ENCODE data around the gene KRT12. TPM values are rescaled to one million over a fixed set of nuclear protein-coding genes. Genes with fewer than 3 reads are reported as not detected.

KRT12 gene
- total and polyA plus RNA-seq, 2 of the 4 experiments (the other 2 are of a cell fraction), result not detected

- TF ChIP-seq, protein P1, sequence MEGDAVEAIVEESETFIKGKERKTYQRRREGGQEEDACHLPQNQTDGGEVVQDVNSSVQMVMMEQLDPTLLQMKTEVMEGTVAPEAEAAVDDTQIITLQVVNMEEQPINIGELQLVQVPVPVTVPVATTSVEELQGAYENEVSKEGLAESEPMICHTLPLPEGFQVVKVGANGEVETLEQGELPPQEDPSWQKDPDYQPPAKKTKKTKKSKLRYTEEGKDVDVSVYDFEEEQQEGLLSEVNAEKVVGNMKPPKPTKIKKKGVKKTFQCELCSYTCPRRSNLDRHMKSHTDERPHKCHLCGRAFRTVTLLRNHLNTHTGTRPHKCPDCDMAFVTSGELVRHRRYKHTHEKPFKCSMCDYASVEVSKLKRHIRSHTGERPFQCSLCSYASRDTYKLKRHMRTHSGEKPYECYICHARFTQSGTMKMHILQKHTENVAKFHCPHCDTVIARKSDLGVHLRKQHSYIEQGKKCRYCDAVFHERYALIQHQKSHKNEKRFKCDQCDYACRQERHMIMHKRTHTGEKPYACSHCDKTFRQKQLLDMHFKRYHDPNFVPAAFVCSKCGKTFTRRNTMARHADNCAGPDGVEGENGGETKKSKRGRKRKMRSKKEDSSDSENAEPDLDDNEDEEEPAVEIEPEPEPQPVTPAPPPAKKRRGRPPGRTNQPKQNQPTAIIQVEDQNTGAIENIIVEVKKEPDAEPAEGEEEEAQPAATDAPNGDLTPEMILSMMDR (conservative IDR thresholded peaks at IDR 0.05; ENCODE audit: low read depth, low read length), result no peak
- no peak for TF ChIP-seq MAZ (IDR thresholded peaks at IDR 0.05; ENCODE audit: borderline replicate concordance, low read depth, low read length)
- TF ChIP-seq MXI1 (IDR thresholded peaks at IDR 0.05; ENCODE audit: borderline replicate concordance, low read depth, low read length), result no peak
- TF ChIP-seq BHLHE40 (IDR thresholded peaks at IDR 0.05; ENCODE audit: low read depth, low read length), result peak; percentile 58; the same call in 1 of the 2 replicates
- TF ChIP-seq, protein P2, sequence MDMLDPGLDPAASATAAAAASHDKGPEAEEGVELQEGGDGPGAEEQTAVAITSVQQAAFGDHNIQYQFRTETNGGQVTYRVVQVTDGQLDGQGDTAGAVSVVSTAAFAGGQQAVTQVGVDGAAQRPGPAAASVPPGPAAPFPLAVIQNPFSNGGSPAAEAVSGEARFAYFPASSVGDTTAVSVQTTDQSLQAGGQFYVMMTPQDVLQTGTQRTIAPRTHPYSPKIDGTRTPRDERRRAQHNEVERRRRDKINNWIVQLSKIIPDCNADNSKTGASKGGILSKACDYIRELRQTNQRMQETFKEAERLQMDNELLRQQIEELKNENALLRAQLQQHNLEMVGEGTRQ (IDR thresholded peaks at IDR 0.05; ENCODE audit: low read depth, low read length), result no peak
- peak; percentile 96 for TF ChIP-seq CEBPB (IDR thresholded peaks at IDR 0.05; ENCODE audit: low read depth, low read length)
- TF ChIP-seq MAFK (IDR thresholded peaks at IDR 0.05; ENCODE audit: low read depth, low read length), result no peak
- TF ChIP-seq CHD1 (IDR thresholded peaks at IDR 0.05; ENCODE audit: low read depth, low read length), result no peak
- no peak for TF ChIP-seq ELK1 (IDR thresholded peaks at IDR 0.05; ENCODE audit: borderline replicate concordance, low read depth, low read length)
- no peak for TF ChIP-seq POLR2A (IDR thresholded peaks at IDR 0.05; ENCODE audit: low read depth, low read length)
- no peak for TF ChIP-seq RFX5 (IDR thresholded peaks at IDR 0.05; ENCODE audit: low read depth, low read length)
- 0 out of 2 replicates have a peak, but pooled peaks have one; percentile 6 for TF ChIP-seq RAD21 (IDR thresholded peaks at IDR 0.05; ENCODE audit: low read length)
- no peak for TF ChIP-seq SMC3 (IDR thresholded peaks at IDR 0.05; ENCODE audit: low read depth, low read length)
- no peak for TF ChIP-seq NFE2L2 (IDR thresholded peaks at IDR 0.05; ENCODE audit: low read depth, low read length)
- peak; percentile 99 for TF ChIP-seq FOS (IDR thresholded peaks at IDR 0.05; ENCODE audit: low read depth, low read length)
- TF ChIP-seq RCOR1 (IDR thresholded peaks at IDR 0.05; ENCODE audit: insufficient replicate concordance, low read length), result no peak
- Histone ChIP-seq H3K27me3 (ENCODE audit: control insufficient read depth, insufficient read depth, low read length) (no peaks in the 10 kb centered on the region), H3K56ac (ENCODE audit: extremely low read depth, insufficient read depth, low read length) (no peak overlapping the region), H3K4me2 (ENCODE audit: low read depth, low read length) (peak overlapping the region; percentile 44), H3K9me1 (ENCODE audit: insufficient read depth, low read length) (no peaks in the 10 kb centered on the region), H3K14ac (replicated peaks; ENCODE audit: low read depth, low read length) (no peak overlapping the region), H3K4me3 (ENCODE audit: insufficient read depth, low read depth, low read length) (no peak overlapping the region), H4K20me1 (ENCODE audit: insufficient read depth, low read length) (no peaks in the 10 kb centered on the region), H3K23ac (ENCODE audit: low read depth, low read length) (no peak overlapping the region), H2BK120ac (ENCODE audit: low read depth, low read length) (no peak overlapping the region), H2BK15ac (ENCODE audit: low read depth, low read length) (no peak overlapping the region), H3K18ac (ENCODE audit: low read depth, low read length) (no peak overlapping the region; the same call in 1 of the 2 replicates), H2AK5ac (ENCODE audit: low read depth, low read length) (no peak overlapping the region), H4K91ac (ENCODE audit: insufficient read depth, low read depth, low read length) (no peak overlapping the region), H2AFZ (replicated peaks; ENCODE audit: low read length, poor library complexity) (no peak overlapping the region), H4K8ac (ENCODE audit: low read depth in 2 of 2, low read length in 2 of 2) (no peak overlapping the region), H4K5ac (ENCODE audit: low read depth, low read length) (no peak overlapping the region), H3K9ac (ENCODE audit: low read depth, low read length) (no peak overlapping the region), H3K9me3 (ENCODE audit: control insufficient read depth, insufficient read depth, low read length) (no peaks in the 10 kb centered on the region), H3K36me3 (ENCODE audit: control insufficient read depth, insufficient read depth, low read length) (no peaks in the 10 kb centered on the region), H2AK9ac (replicated peaks; ENCODE audit: low read depth, low read length, poor library complexity) (no peak overlapping the region), H2BK20ac (ENCODE audit: low read depth, low read length) (no peak overlapping the region), H2BK5ac (ENCODE audit: low read depth, low read length, poor library complexity, severe bottlenecking) (peak overlapping the region; percentile 64), H3K27ac (ENCODE audit: insufficient read depth, low read length) (no peak overlapping the region), H3K4ac (ENCODE audit: low read depth, low read length) (no peak overlapping the region), H3K79me1 (ENCODE audit: low read depth in 1 of 2, low read length in 2 of 2) (peaks cover 0 to 4% of the 10 kb centered on the region in 2 experiments; a peak in 1 of 4 replicates), H3K4me1 (ENCODE audit: control insufficient read depth, insufficient read depth, low read length) (peaks cover 19% of the 10 kb centered on the region)
- peak; percentile 93 for DNase-seq
- dilution Hi-C loops (cut with HindIII; ENCODE audit: low sequenced_read_pairs, unreplicated experiment), result no loop called here
- ChIA-PET POLR2A (ENCODE audit: unreplicated experiment) (no interaction called here), CTCF (no interaction called here)
- in situ Hi-C loops (cut with MboI; ENCODE audit: low sequenced_read_pairs), result no loop called here
- intact Hi-C loops (cut with micrococcal nuclease), result loop anchor here (1.0 kb wide), 1 partner anchor 51 kb away; no protein-coding TSS in a partner anchor
- WGBS, 2 experiments (ENCODE audit: extremely low coverage in 2 of 2, insufficient read length in 1 of 2), result 0% methylated on average over 1 of the region's 6 CpGs; no CpG with 5 or more reads in 1 of the 2 experiments
- ATAC-seq (ENCODE audit: low read depth), result peak; percentile 75
- no TSS peak for BruUV-seq (replicated peaks)
Observed at GRCh38 chr17:40854175-40854814, 12.7 kb downstream of the KRT12 start.

Data from IMR-90 (cell line).